ENCODE data around the gene TASP1. TPM values are rescaled to one million over a fixed set of nuclear protein-coding genes. Genes with fewer than 3 reads are reported as not detected.

Gene TASP1
- polyA plus RNA-seq, 1 donor from 2014 or later, result 20.2 TPM

DNA sequence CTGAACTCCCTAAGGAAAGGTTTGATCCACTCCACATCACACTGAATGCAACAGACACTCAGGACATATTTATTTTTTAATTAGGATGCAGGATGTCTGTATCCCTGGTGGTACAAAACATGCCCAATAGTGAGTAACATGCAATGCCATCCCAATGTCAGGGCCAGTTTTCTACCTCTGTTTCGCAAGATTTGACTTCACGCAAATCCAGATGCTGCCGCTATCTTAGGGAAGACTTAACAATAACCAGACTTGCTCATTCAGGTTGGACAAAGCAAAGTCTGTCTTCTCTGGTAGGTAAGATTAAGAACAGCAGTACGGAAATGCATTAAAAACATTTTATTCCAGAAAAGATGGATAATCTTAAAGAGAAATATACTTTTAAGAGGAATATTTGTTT lies 103.1 kb downstream of the TASP1 start:
- Histone ChIP-seq H3K79me2 (replicated peaks; ENCODE audit: insufficient read depth, low read length) (no peaks in the 10 kb centered on the region), H3K9me3 (ENCODE audit: low read length) (no peaks in the 10 kb centered on the region), H3F3A (ENCODE audit: insufficient read depth, low read length, poor library complexity, severe bottlenecking) (no peaks in the 10 kb centered on the region), H2AFZ (ENCODE audit: low read depth, low read length) (no peak overlapping the region), H3K36me3 (ENCODE audit: insufficient read depth, low read length) (no peaks in the 10 kb centered on the region), H3K4me2 (ENCODE audit: low read length) (no peak overlapping the region), H3K27me3 (ENCODE audit: insufficient read depth, low read depth, low read length) (no peaks in the 10 kb centered on the region), H3K27ac (ENCODE audit: low read length) (no peak overlapping the region), H4K20me1 (ENCODE audit: insufficient read depth) (no peaks in the 10 kb centered on the region), H3K9me2 (ENCODE audit: insufficient read depth, low read length) (no peaks in the 10 kb centered on the region), H3K4me3 (ENCODE audit: low read length) (no peak overlapping the region), H3K9ac (ENCODE audit: low read length) (no peak overlapping the region)
- TF ChIP-seq POLR2AphosphoS5 (IDR thresholded peaks at IDR 0.05) (no peak), EZH2 (IDR thresholded peaks at IDR 0.05; ENCODE audit: borderline replicate concordance, insufficient read depth, low read length, poor library complexity, severe bottlenecking) (no peak), SMC3 (conservative IDR thresholded peaks at IDR 0.05; ENCODE audit: poor library complexity) (no peak), EP300 (conservative IDR thresholded peaks at IDR 0.05; ENCODE audit: poor library complexity, severe bottlenecking) (no peak), MXI1 (conservative IDR thresholded peaks at IDR 0.05; ENCODE audit: poor library complexity, severe bottlenecking) (no peak), RAD21 (conservative IDR thresholded peaks at IDR 0.05) (no peak), TAF1 (IDR thresholded peaks at IDR 0.05; ENCODE audit: low read depth) (no peak)
- TF ChIP-seq, protein P1, sequence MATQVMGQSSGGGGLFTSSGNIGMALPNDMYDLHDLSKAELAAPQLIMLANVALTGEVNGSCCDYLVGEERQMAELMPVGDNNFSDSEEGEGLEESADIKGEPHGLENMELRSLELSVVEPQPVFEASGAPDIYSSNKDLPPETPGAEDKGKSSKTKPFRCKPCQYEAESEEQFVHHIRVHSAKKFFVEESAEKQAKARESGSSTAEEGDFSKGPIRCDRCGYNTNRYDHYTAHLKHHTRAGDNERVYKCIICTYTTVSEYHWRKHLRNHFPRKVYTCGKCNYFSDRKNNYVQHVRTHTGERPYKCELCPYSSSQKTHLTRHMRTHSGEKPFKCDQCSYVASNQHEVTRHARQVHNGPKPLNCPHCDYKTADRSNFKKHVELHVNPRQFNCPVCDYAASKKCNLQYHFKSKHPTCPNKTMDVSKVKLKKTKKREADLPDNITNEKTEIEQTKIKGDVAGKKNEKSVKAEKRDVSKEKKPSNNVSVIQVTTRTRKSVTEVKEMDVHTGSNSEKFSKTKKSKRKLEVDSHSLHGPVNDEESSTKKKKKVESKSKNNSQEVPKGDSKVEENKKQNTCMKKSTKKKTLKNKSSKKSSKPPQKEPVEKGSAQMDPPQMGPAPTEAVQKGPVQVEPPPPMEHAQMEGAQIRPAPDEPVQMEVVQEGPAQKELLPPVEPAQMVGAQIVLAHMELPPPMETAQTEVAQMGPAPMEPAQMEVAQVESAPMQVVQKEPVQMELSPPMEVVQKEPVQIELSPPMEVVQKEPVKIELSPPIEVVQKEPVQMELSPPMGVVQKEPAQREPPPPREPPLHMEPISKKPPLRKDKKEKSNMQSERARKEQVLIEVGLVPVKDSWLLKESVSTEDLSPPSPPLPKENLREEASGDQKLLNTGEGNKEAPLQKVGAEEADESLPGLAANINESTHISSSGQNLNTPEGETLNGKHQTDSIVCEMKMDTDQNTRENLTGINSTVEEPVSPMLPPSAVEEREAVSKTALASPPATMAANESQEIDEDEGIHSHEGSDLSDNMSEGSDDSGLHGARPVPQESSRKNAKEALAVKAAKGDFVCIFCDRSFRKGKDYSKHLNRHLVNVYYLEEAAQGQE (IDR thresholded peaks at IDR 0.05; ENCODE audit: borderline replicate concordance), result no peak
- TF ChIP-seq, protein P2, sequence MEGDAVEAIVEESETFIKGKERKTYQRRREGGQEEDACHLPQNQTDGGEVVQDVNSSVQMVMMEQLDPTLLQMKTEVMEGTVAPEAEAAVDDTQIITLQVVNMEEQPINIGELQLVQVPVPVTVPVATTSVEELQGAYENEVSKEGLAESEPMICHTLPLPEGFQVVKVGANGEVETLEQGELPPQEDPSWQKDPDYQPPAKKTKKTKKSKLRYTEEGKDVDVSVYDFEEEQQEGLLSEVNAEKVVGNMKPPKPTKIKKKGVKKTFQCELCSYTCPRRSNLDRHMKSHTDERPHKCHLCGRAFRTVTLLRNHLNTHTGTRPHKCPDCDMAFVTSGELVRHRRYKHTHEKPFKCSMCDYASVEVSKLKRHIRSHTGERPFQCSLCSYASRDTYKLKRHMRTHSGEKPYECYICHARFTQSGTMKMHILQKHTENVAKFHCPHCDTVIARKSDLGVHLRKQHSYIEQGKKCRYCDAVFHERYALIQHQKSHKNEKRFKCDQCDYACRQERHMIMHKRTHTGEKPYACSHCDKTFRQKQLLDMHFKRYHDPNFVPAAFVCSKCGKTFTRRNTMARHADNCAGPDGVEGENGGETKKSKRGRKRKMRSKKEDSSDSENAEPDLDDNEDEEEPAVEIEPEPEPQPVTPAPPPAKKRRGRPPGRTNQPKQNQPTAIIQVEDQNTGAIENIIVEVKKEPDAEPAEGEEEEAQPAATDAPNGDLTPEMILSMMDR (IDR thresholded peaks at IDR 0.05; ENCODE audit: poor library complexity, severe bottlenecking), result no peak

DNA sequence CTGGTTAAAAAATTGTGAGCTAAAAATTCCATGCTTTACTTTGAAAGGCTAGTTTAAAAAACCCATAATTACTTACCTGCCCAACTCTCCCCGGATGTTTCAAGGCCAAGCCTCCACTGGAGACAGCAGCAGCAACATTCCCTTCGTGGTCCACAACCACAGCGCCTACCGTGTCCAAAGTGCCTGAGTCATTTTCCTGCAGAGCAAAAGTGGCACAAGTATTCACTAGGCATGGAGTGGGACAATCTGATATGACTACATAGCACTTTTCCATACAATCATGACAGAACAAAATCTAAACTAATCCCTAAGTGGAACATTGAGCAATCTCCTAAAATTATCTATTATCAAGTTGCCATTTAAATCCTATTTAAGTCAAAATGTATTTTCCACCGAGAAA lies 104.8 kb downstream of the TASP1 start:
- Histone ChIP-seq H3K27ac (ENCODE audit: low read length) (no peak overlapping the region), H3K9me3 (ENCODE audit: low read length) (no peaks in the 10 kb centered on the region), H2AFZ (ENCODE audit: low read depth, low read length) (no peak overlapping the region), H4K20me1 (ENCODE audit: insufficient read depth) (no peaks in the 10 kb centered on the region), H3K4me3 (ENCODE audit: low read length) (no peak overlapping the region), H3K36me3 (ENCODE audit: insufficient read depth, low read length) (no peaks in the 10 kb centered on the region), H3K9me2 (ENCODE audit: insufficient read depth, low read length) (no peaks in the 10 kb centered on the region), H3K4me2 (ENCODE audit: low read length) (no peak overlapping the region), H3F3A (ENCODE audit: insufficient read depth, low read length, poor library complexity, severe bottlenecking) (no peaks in the 10 kb centered on the region), H3K9ac (ENCODE audit: low read length) (no peak overlapping the region), H3K79me2 (replicated peaks; ENCODE audit: insufficient read depth, low read length) (no peaks in the 10 kb centered on the region), H3K27me3 (ENCODE audit: insufficient read depth, low read depth, low read length) (no peaks in the 10 kb centered on the region)
- TF ChIP-seq SMC3 (conservative IDR thresholded peaks at IDR 0.05; ENCODE audit: poor library complexity), result no peak

DNA sequence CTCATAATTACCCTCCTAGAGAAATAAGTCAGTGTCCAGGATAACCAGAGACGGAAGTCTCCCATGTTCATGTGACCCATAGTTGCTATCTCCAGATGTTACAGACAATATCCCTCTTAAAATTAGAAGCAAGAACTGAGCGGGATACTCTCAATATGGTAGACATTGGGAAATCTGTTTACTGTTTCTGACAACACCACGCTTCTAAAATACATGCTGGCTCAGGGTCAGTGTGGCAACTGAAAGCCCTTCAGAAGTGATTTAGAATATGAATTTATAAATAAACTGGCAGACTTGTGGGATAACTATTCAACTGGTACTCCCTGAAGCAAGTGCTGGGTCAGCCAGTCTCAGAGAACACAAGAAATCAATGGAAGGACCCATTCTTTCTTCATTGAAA lies 108.6 kb downstream of the TASP1 start:
- Histone ChIP-seq H3K4me2 (ENCODE audit: low read length) (no peak overlapping the region), H3K4me3 (ENCODE audit: low read length) (no peak overlapping the region), H3K9me2 (ENCODE audit: insufficient read depth, low read length) (no peaks in the 10 kb centered on the region), H3F3A (ENCODE audit: insufficient read depth, low read length, poor library complexity, severe bottlenecking) (no peaks in the 10 kb centered on the region), H3K9me3 (ENCODE audit: low read length) (no peaks in the 10 kb centered on the region), H3K79me2 (replicated peaks; ENCODE audit: insufficient read depth, low read length) (no peaks in the 10 kb centered on the region), H2AFZ (ENCODE audit: low read depth, low read length) (no peak overlapping the region), H3K27ac (ENCODE audit: low read length) (no peak overlapping the region), H3K36me3 (ENCODE audit: insufficient read depth, low read length) (no peaks in the 10 kb centered on the region), H3K27me3 (ENCODE audit: insufficient read depth, low read depth, low read length) (no peaks in the 10 kb centered on the region), H3K9ac (ENCODE audit: low read length) (no peak overlapping the region), H4K20me1 (ENCODE audit: insufficient read depth) (no peaks in the 10 kb centered on the region)
- TF ChIP-seq EZH2 (IDR thresholded peaks at IDR 0.05; ENCODE audit: borderline replicate concordance, insufficient read depth, low read length, poor library complexity, severe bottlenecking) (no peak), RAD21 (conservative IDR thresholded peaks at IDR 0.05) (no peak), EP300 (conservative IDR thresholded peaks at IDR 0.05; ENCODE audit: poor library complexity, severe bottlenecking) (no peak), MXI1 (conservative IDR thresholded peaks at IDR 0.05; ENCODE audit: poor library complexity, severe bottlenecking) (no peak), SMC3 (conservative IDR thresholded peaks at IDR 0.05; ENCODE audit: poor library complexity) (no peak), TAF1 (IDR thresholded peaks at IDR 0.05; ENCODE audit: low read depth) (no peak), POLR2AphosphoS5 (IDR thresholded peaks at IDR 0.05) (no peak)
- TF ChIP-seq, protein P2 (IDR thresholded peaks at IDR 0.05; ENCODE audit: poor library complexity, severe bottlenecking), result no peak
- TF ChIP-seq, protein P1 (IDR thresholded peaks at IDR 0.05; ENCODE audit: borderline replicate concordance), result no peak

All from neural cell (in vitro differentiated cells).